ENCODE data around the gene LYRM2.

Gene LYRM2

GRCh38 chr6:89527634-89528033 is 110.9 kb downstream of the LYRM2 start:
- POLR2A ChIA-PET, result no interaction called here
- TF ChIP-seq ZNF362 (tag by site-specific recombination; IDR thresholded peaks at IDR 0.05) (peak; percentile 72), PRDM1 (tag by site-specific recombination; IDR thresholded peaks at IDR 0.05) (peak; percentile 58; the same call in 1 of the 2 replicates), ZBTB26 (tag by site-specific recombination; optimal IDR thresholded peaks at IDR 0.05) (no peak)
- Histone ChIP-seq H3K27ac (ENCODE audit: extremely low read depth, low read depth, low read length) (no peak overlapping the region), H3K4me3 (ENCODE audit: low read depth, low read length) (no peak overlapping the region), H3K4me1 (ENCODE audit: control insufficient read depth, insufficient read depth, low read length) (no peaks in the 10 kb centered on the region), H3K9me3 (ENCODE audit: control insufficient read depth, insufficient read depth, low read depth, low read length) (no peaks in the 10 kb centered on the region), H3K36me3 (ENCODE audit: control insufficient read depth in 2 of 2, insufficient read depth in 1 of 2, low read length in 2 of 2) (peaks cover 0 to 3% of the 10 kb centered on the region in 2 experiments; a peak in 1 of 3 replicates)
- CTCF ChIA-PET, result no interaction called here

GRCh38 chr6:89526563-89526869 is 112.0 kb downstream of the LYRM2 start:
- H3K9me3 ChIP-seq (ENCODE audit: control insufficient read depth, insufficient read depth, low read depth, low read length), result no peaks in the 10 kb centered on the region
- peaks cover 0 to 3% of the 10 kb centered on the region in 2 experiments; a peak in 1 of 3 replicates for H3K36me3 ChIP-seq (ENCODE audit: control insufficient read depth in 2 of 2, insufficient read depth in 1 of 2, low read length in 2 of 2)
- no peaks in the 10 kb centered on the region for H3K4me1 ChIP-seq (ENCODE audit: control insufficient read depth, insufficient read depth, low read length)
- ChIA-PET POLR2A (no interaction called here), CTCF (interaction anchor here (1.3 kb wide), 1 partner anchor 19 kb away, joined by 3 read pairs; no protein-coding TSS in a partner anchor)
- no peak overlapping the region for H3K4me3 ChIP-seq (ENCODE audit: low read depth, low read length)
- TF ChIP-seq ZBTB48 (tag by site-specific recombination; IDR thresholded peaks at IDR 0.05) (no peak), ZNF704 (tag by site-specific recombination; IDR thresholded peaks at IDR 0.05) (no peak), ZNF664 (tag by site-specific recombination; IDR thresholded peaks at IDR 0.05) (no peak), EGR2 (tag by site-specific recombination; IDR thresholded peaks at IDR 0.05; ENCODE audit: low read depth) (no peak), ZNF560 (tag by site-specific recombination; IDR thresholded peaks at IDR 0.05; ENCODE audit: borderline replicate concordance) (no peak), ZNF202 (tag by site-specific recombination; IDR thresholded peaks at IDR 0.05; ENCODE audit: borderline replicate concordance) (no peak), ZNF843 (tag by site-specific recombination; IDR thresholded peaks at IDR 0.05) (no peak), GLI4 (tag by site-specific recombination; IDR thresholded peaks at IDR 0.05) (no peak), ZNF449 (tag by site-specific recombination; IDR thresholded peaks at IDR 0.05) (no peak), WT1 (tag by site-specific recombination; IDR thresholded peaks at IDR 0.05) (no peak), SCRT2 (tag by site-specific recombination; IDR thresholded peaks at IDR 0.05) (no peak), ZNF707 (tag by site-specific recombination; IDR thresholded peaks at IDR 0.05) (no peak), ZNF223 (tag by site-specific recombination; IDR thresholded peaks at IDR 0.05) (no peak), ZBTB6 (tag by site-specific recombination; IDR thresholded peaks at IDR 0.05) (no peak), ZNF514 (tag by site-specific recombination; IDR thresholded peaks at IDR 0.05) (no peak), ZFP37 (tag by site-specific recombination; IDR thresholded peaks at IDR 0.05) (no peak)
- no peak overlapping the region for H3K27ac ChIP-seq (ENCODE audit: extremely low read depth, low read depth, low read length)

All from HEK293 (cell line).